Duodenal mucosa (tissue), 2 donors: ENCODE results near the gene BTNL2.

ENCODE experiments used
- H3K27ac ChIP-seq: one replicate; pipeline ENCODE4 v1.7.0; 2013; ENCODE audit warnings: low read depth, low read length
- H3K27me3 ChIP-seq, 2 donors: one replicate each; pipeline ENCODE4 v1.7.0; 2013; ENCODE audit warnings: low read length in 2 of 2, control low read depth in 1 of 2; ENCODE audit not compliant: insufficient read depth in 2 of 2, control insufficient read depth in 1 of 2
- H3K36me3 ChIP-seq, 2 donors: one replicate each; pipeline ENCODE4 v1.7.0; 2013; ENCODE audit warnings: low read length in 2 of 2, control low read depth in 1 of 2; ENCODE audit not compliant: insufficient read depth in 2 of 2, control insufficient read depth in 1 of 2
- H3K4me1 ChIP-seq, 2 donors: one replicate each; pipeline ENCODE4 v1.7.0; 2013; ENCODE audit warnings: low read length in 2 of 2, control low read depth in 1 of 2; ENCODE audit not compliant: insufficient read depth in 2 of 2, control insufficient read depth in 1 of 2
- H3K4me3 ChIP-seq, 2 donors: one replicate each; pipeline ENCODE4 v1.7.0; 2013; ENCODE audit warnings: low read length in 2 of 2, low read depth in 1 of 2
- H3K9ac ChIP-seq, 2 donors: one replicate each; pipeline ENCODE4 v1.7.0; 2013; ENCODE audit warnings: low read length in 2 of 2, low read depth in 1 of 2
- H3K9me3 ChIP-seq, 2 donors: one replicate each; pipeline ENCODE4 v1.7.0; 2013; ENCODE audit warnings: low read length in 2 of 2, control low read depth in 1 of 2; ENCODE audit not compliant: control insufficient read depth in 1 of 2

Gene BTNL2

DNA sequence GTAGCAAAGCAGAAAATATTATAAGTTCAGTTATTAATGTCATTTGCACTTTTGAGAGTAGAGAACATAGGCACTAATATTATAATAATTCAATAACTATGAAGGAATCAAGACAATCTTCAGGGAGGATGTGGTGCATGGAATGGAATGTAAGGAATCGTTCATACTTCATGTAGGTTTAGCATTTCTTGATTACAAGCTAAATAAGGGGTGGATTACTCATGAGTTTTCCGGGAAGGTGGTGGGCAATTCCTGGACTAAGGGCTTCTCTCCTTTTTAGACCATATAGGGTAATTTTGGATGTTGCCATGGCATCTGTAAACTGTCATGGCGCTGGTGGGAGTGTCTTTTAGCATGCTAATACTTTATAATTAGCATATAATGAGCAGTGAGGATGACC is 9.1 kb upstream of the BTNL2 start:
- Histone ChIP-seq H3K9me3 (no peaks in the 10 kb centered on the region), H3K27me3 (peaks cover 11 to 31% of the 10 kb centered on the region in 2 donors), H3K9ac (no peak overlapping the region), H3K27ac (no peak overlapping the region), H3K4me3 (no peak overlapping the region), H3K36me3 (no peaks in the 10 kb centered on the region), H3K4me1 (peaks cover 20% of the 10 kb centered on the region in 2 donors)

DNA sequence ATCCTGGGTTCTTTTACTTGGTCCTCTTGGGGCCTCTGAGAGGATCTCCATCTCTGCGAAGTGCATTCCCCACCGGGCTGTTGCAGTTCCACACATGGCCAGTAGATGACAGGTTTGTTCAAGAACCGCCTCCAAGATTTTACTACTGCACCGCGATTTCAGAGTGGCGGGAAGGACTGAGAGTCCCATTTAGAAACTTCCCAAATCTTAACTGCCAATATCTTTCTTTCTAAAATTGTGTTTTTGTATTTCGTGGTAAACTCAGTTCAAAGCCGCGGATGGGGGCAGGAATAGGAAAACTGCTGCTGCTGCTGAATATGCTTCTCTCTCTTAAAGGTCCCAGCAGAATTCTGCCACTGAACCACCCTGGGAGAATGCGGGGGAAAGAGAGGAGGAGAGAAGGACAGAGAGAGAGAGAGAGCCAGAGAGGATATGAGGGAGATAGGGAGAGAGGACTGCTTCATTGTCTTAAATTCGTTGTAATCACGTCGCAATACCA is 8.6 kb upstream of the BTNL2 start:
- Histone ChIP-seq H3K4me3 (peak overlapping the region in 1 of 2 donors; percentile 25), H3K9me3 (no peaks in the 10 kb centered on the region), H3K9ac (no peak overlapping the region), H3K4me1 (peaks cover 21 to 22% of the 10 kb centered on the region in 2 donors), H3K27me3 (peaks cover 8 to 27% of the 10 kb centered on the region in 2 donors), H3K27ac (no peak overlapping the region), H3K36me3 (no peaks in the 10 kb centered on the region)

GRCh38 chr6:32413427-32414047 is 6.6 kb upstream of the BTNL2 start:
- H3K4me3 ChIP-seq = no peak overlapping the region
- no peaks in the 10 kb centered on the region for H3K9me3 ChIP-seq
- H3K27me3 ChIP-seq = peaks cover 8 to 20% of the 10 kb centered on the region in 2 donors
- peaks cover 21 to 22% of the 10 kb centered on the region in 2 donors for H3K4me1 ChIP-seq
- no peaks in the 10 kb centered on the region for H3K36me3 ChIP-seq
- no peak overlapping the region for H3K27ac ChIP-seq
- no peak overlapping the region for H3K9ac ChIP-seq

GRCh38 chr6:32411566-32412327 is 4.8 kb upstream of the BTNL2 start:
- Histone ChIP-seq H3K27ac (peak overlapping the region; percentile 45), H3K9me3 (no peaks in the 10 kb centered on the region), H3K9ac (peak overlapping the region; percentile 15 to 28), H3K4me1 (peaks cover 33 to 36% of the 10 kb centered on the region in 2 donors), H3K36me3 (no peaks in the 10 kb centered on the region), H3K4me3 (peak overlapping the region; percentile 55 to 56), H3K27me3 (peaks cover 8 to 17% of the 10 kb centered on the region in 2 donors)

GRCh38 chr6:32410906-32411305 is 3.9 kb upstream of the BTNL2 start:
- Histone ChIP-seq H3K27me3 (peaks cover 2 to 14% of the 10 kb centered on the region in 2 donors), H3K9ac (no peak overlapping the region), H3K36me3 (no peaks in the 10 kb centered on the region), H3K9me3 (no peaks in the 10 kb centered on the region), H3K4me3 (peak overlapping the region; percentile 55 to 56), H3K4me1 (peaks cover 35 to 36% of the 10 kb centered on the region in 2 donors), H3K27ac (no peak overlapping the region)

DNA sequence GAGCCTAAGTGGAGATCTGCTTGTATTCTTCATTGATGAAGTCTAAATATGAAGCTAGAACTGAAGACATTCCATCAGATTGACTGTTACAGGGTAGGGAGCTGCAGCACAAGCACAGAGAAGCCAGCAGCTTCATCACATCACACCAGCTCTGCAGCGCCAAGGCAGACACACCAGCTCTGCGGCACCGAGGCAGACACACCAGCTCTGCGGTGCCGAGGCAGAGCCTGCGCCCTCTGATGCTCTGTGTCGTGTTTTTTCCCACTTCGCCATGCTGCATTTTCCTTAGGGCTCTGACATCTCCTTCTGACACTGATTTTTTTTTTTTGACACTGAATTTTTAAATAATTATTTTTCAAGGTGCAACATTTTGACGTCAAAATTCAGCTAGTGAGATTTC is 784 bp downstream of the BTNL2 start:
- peaks cover 6 to 7% of the 10 kb centered on the region in 2 donors for H3K27me3 ChIP-seq

DNA sequence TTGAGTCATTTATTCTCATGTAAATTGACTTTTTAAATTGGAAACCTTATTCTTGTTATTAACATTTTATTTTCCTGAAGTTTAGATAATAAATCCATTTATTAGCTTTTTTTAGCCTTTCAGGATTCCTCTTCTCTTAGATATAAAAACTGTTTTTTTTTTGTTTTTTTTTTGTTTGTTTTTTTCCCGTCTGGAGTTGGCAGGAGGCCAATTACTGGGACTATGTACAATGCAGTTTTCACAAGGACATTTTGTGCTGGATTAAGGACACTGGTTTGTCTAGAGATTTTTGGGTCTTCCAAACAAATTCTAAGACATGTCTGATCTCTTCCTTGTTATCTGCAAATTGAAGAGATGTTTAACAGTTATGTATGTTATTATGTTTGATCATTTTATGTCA is 1.3 kb downstream of the BTNL2 start:
- no peak overlapping the region for H3K27ac ChIP-seq
- no peak overlapping the region for H3K9ac ChIP-seq
- H3K4me3 ChIP-seq = no peak overlapping the region
- peaks cover 14% of the 10 kb centered on the region in 2 donors for H3K4me1 ChIP-seq
- H3K27me3 ChIP-seq = peaks cover 6 to 7% of the 10 kb centered on the region in 2 donors
- H3K36me3 ChIP-seq = no peaks in the 10 kb centered on the region
- no peaks in the 10 kb centered on the region for H3K9me3 ChIP-seq

More for the DNA sequence above, 784 bp downstream of the BTNL2 start:
- Histone ChIP-seq H3K9ac (no peak overlapping the region), H3K27ac (no peak overlapping the region), H3K4me1 (peaks cover 16 to 17% of the 10 kb centered on the region in 2 donors), H3K4me3 (no peak overlapping the region), H3K36me3 (no peaks in the 10 kb centered on the region), H3K9me3 (no peaks in the 10 kb centered on the region)

GRCh38 chr6:32402812-32403211 is 4.2 kb downstream of the BTNL2 start:
- Histone ChIP-seq H3K9ac (no peak overlapping the region), H3K9me3 (no peaks in the 10 kb centered on the region), H3K4me3 (no peak overlapping the region), H3K4me1 (peaks cover 9 to 12% of the 10 kb centered on the region in 2 donors), H3K27me3 (peaks cover 6 to 7% of the 10 kb centered on the region in 2 donors), H3K27ac (no peak overlapping the region), H3K36me3 (no peaks in the 10 kb centered on the region)

DNA sequence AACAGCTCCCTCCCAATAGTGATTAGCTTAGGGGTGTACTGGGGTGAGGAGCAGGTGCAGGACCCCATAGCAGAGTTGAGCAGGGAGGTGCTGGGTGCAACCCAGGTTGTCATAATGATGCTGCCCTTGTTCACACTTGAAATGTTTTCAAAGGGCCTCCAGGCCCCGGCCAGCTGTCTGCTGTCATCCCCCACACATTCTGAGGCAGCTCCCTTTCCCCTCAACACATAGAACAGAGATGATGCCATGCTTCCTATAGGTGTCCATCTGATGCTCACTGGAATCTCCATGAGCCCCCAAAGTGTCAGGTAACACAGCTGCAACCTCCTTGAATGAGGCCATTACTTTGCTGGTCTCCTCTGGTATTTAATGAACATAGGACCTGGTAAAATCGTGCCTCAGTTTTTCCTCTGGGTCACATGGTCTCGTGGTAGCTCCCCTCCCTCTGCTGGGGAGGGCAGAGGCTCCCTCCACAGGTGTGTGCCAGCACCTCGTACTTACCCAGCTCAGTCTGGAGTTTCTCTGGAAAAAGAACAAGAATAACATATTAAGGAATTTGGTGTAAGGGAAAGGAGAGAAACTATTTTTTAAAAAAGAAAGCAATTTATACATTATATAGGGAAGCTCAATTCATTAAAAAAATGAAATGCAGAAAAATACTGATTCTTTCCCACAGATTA is 5.6 kb downstream of the BTNL2 start:
- H3K4me3 ChIP-seq = no peak overlapping the region
- no peaks in the 10 kb centered on the region for H3K9me3 ChIP-seq
- H3K36me3 ChIP-seq = no peaks in the 10 kb centered on the region
- no peak overlapping the region for H3K27ac ChIP-seq
- peaks cover 5 to 6% of the 10 kb centered on the region in 2 donors for H3K27me3 ChIP-seq
- no peak overlapping the region for H3K9ac ChIP-seq
- no peaks in the 10 kb centered on the region for H3K4me1 ChIP-seq
